GM12875 (cell line): ENCODE data around the gene AMACR.
A peak's percentile ranks its signal among the peaks of the same experiment; 100 is the strongest.

Source experiments
- H3K4me3 ChIP-seq: one replicate; pipeline ENCODE4 v1.5.1; 2011; ENCODE audit warnings: low read depth, low read length, control low read depth
- CTCF ChIP-seq: IDR thresholded peaks from 2 replicates; pipeline ENCODE4 v1.5.1; 2011; ENCODE audit warnings: low read depth, mild to moderate bottlenecking, control low read depth, inconsistent platforms, low read length, moderate library complexity, borderline replicate concordance; ENCODE audit not compliant: insufficient read depth

The AMACR gene

GRCh38 chr5:34001241-34001841, 6.5 kb downstream of the AMACR start:
- no peak overlapping the region for H3K4me3 ChIP-seq
- no peak for TF ChIP-seq CTCF

GRCh38 chr5:33999978-34000377, 7.9 kb downstream of the AMACR start:
- no peak overlapping the region for H3K4me3 ChIP-seq
- TF ChIP-seq CTCF = no peak

- TF ChIP-seq CTCF = peak; percentile 53
- no peak overlapping the region for H3K4me3 ChIP-seq
Measured at GRCh38 chr5:33997331-33997983, 10.4 kb downstream of the AMACR start.

GRCh38 chr5:33995865-33996264, 12.0 kb downstream of the AMACR start:
- TF ChIP-seq CTCF = no peak

GRCh38 chr5:33994845-33995244, 13.0 kb downstream of the AMACR start:
- H3K4me3 ChIP-seq = no peak overlapping the region

More at GRCh38 chr5:33995865-33996264, 12.0 kb downstream of the AMACR start:
- no peak overlapping the region for H3K4me3 ChIP-seq

GRCh38 chr5:33992864-33993263, 15.0 kb downstream of the AMACR start:
- no peak overlapping the region for H3K4me3 ChIP-seq
- TF ChIP-seq CTCF = no peak

More at GRCh38 chr5:33994845-33995244, 13.0 kb downstream of the AMACR start:
- TF ChIP-seq CTCF = no peak

GRCh38 chr5:33985447-33985846, 22.4 kb downstream of the AMACR start:
- no peak overlapping the region for H3K4me3 ChIP-seq
- TF ChIP-seq CTCF = no peak
